ENCODE measurements around the gene GBE1. TPM values are rescaled to one million over a fixed set of nuclear protein-coding genes. Genes with fewer than 3 reads are reported as not detected.

Gene GBE1
- total RNA-seq, 2 experiments from 2014 or later: 3.7 to 4.4 TPM

GRCh38 chr3:81531846-81532245 lies 229.6 kb downstream of the GBE1 start:
- Mint-ChIP-seq H3K4me1 (ENCODE audit: low read depth) (no peaks in the 10 kb centered on the region), H3K27ac (no peak overlapping the region), H3K4me3 (no peak overlapping the region), H3K9me3 (peaks cover 9% of the 10 kb centered on the region), H3K36me3 (ENCODE audit: low read depth) (peaks cover 71% of the 10 kb centered on the region), H3K27me3 (no peaks in the 10 kb centered on the region)
- CTCF ChIA-PET: no interaction called here
- Histone ChIP-seq H3K27me3 (ENCODE audit: control insufficient read depth in 1 of 2, insufficient read depth in 2 of 2, low read length in 2 of 2) (no peaks in the 10 kb centered on the region), H3K27ac (ENCODE audit: low read depth in 1 of 2, low read length in 2 of 2) (no peak overlapping the region), H3K4me1 (ENCODE audit: insufficient read depth, low read length) (no peaks in the 10 kb centered on the region), H3K9me3 (ENCODE audit: control insufficient read depth in 1 of 2, insufficient read depth in 1 of 2, low read length in 2 of 2) (peaks cover 0 to 3% of the 10 kb centered on the region in 2 experiments), H3K36me3 (ENCODE audit: insufficient read depth, low read length) (no peaks in the 10 kb centered on the region), H3K4me3 (ENCODE audit: low read length) (no peak overlapping the region)
- no peak for ATAC-seq (ENCODE audit: poor library complexity)
- POLR2A ChIA-PET: no interaction called here
- intact Hi-C loops (cut with DNase I, micrococcal nuclease): no loop called here
- DNase-seq: no peak
- TF ChIP-seq CTCF (IDR thresholded peaks at IDR 0.05): no peak

GRCh38 chr3:81531263-81531662 lies 230.2 kb downstream of the GBE1 start:
- DNase-seq (no peak), ATAC-seq (ENCODE audit: poor library complexity) (no peak)
- H3K9me3 ChIP-seq (ENCODE audit: control insufficient read depth in 1 of 2, insufficient read depth in 1 of 2, low read length in 2 of 2): peaks cover 0 to 3% of the 10 kb centered on the region in 2 experiments
- no peak overlapping the region for H3K27ac ChIP-seq (ENCODE audit: low read depth in 1 of 2, low read length in 2 of 2)
- POLR2A ChIA-PET: no interaction called here
- no peak overlapping the region for H3K4me3 ChIP-seq (ENCODE audit: low read length)
- no peak overlapping the region for H3K27ac Mint-ChIP-seq
- peaks cover 73% of the 10 kb centered on the region for H3K36me3 Mint-ChIP-seq (ENCODE audit: low read depth)
- no peaks in the 10 kb centered on the region for H3K27me3 ChIP-seq (ENCODE audit: control insufficient read depth in 1 of 2, insufficient read depth in 2 of 2, low read length in 2 of 2)
- TF ChIP-seq CTCF (IDR thresholded peaks at IDR 0.05): no peak
- CTCF ChIA-PET: no interaction called here
- H3K4me1 Mint-ChIP-seq (ENCODE audit: low read depth): no peaks in the 10 kb centered on the region
- no peaks in the 10 kb centered on the region for H3K27me3 Mint-ChIP-seq
- no peaks in the 10 kb centered on the region for H3K4me1 ChIP-seq (ENCODE audit: insufficient read depth, low read length)
- H3K36me3 ChIP-seq (ENCODE audit: insufficient read depth, low read length): no peaks in the 10 kb centered on the region
- H3K4me3 Mint-ChIP-seq: no peak overlapping the region
- peaks cover 9% of the 10 kb centered on the region for H3K9me3 Mint-ChIP-seq
- intact Hi-C loops (cut with DNase I, micrococcal nuclease): no loop called here

- no peak for TF ChIP-seq CTCF (IDR thresholded peaks at IDR 0.05)
- ChIA-PET POLR2A (no interaction called here), CTCF (no interaction called here)
- no peaks in the 10 kb centered on the region for H3K4me1 Mint-ChIP-seq (ENCODE audit: low read depth)
- H3K27me3 Mint-ChIP-seq: no peaks in the 10 kb centered on the region
- Histone ChIP-seq H3K27ac (ENCODE audit: low read depth in 1 of 2, low read length in 2 of 2) (no peak overlapping the region), H3K4me1 (ENCODE audit: insufficient read depth, low read length) (no peaks in the 10 kb centered on the region), H3K9me3 (ENCODE audit: control insufficient read depth in 1 of 2, insufficient read depth in 1 of 2, low read length in 2 of 2) (peaks cover 0 to 3% of the 10 kb centered on the region in 2 experiments), H3K27me3 (ENCODE audit: control insufficient read depth in 1 of 2, insufficient read depth in 2 of 2, low read length in 2 of 2) (no peaks in the 10 kb centered on the region), H3K36me3 (ENCODE audit: insufficient read depth, low read length) (no peaks in the 10 kb centered on the region), H3K4me3 (ENCODE audit: low read length) (no peak overlapping the region)
- H3K4me3 Mint-ChIP-seq: no peak overlapping the region
- DNase-seq (no peak), ATAC-seq (ENCODE audit: poor library complexity) (no peak)
- H3K36me3 Mint-ChIP-seq (ENCODE audit: low read depth): peaks cover 79% of the 10 kb centered on the region
- H3K27ac Mint-ChIP-seq: no peak overlapping the region
- H3K9me3 Mint-ChIP-seq: peaks cover 14% of the 10 kb centered on the region
- intact Hi-C loops (cut with DNase I, micrococcal nuclease): no loop called here
Observed at GRCh38 chr3:81530180-81530939, 231.1 kb downstream of the GBE1 start.
